HG03064 (cell line): Measurements from ENCODE around the gene YWHAB.
"Not testable (repeated sequence)": the region's sequence is repeated elsewhere in the genome, so short reads cannot be mapped to it uniquely, and the experiment has no call there.

Source experiments
- ATAC-seq: cut with Tn5 transposase; IDR thresholded peaks from one replicate; pipeline ENCODE4 v1.9.1; 2021; ENCODE audit warnings: low read depth; ENCODE audit not compliant: unreplicated experiment

The YWHAB gene

DNA sequence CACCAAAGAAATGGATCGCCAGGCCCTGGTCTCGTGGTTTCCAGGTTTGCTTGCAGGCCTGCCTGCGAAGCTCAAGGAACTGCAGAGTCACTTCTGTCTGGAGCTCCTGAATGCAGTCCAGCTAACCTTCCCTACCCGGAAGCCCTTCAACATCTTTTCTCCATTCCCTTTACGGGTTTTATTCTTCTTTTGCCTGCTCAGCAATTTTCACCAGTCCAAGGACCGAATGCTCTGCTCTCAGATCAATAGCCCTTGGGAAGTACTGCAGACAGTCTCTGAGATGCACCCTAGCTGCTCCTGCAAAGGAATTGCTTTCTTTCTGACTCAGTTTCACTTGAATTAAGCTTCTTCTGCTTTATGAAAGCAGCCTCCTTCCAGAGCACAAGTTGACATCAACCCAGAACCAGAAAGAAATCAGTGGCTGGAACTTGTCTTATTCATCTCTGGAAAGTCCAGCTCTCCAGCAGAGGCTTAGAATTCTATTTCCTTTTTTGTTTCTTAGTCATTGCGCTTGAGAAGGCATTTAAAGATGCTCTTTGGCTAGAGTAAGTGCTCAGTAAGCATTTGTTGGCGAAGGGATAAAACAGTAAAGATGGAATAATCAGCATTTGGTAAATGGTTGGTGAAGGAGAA, 18.7 kb upstream of the YWHAB start:
- no peak for ATAC-seq

DNA sequence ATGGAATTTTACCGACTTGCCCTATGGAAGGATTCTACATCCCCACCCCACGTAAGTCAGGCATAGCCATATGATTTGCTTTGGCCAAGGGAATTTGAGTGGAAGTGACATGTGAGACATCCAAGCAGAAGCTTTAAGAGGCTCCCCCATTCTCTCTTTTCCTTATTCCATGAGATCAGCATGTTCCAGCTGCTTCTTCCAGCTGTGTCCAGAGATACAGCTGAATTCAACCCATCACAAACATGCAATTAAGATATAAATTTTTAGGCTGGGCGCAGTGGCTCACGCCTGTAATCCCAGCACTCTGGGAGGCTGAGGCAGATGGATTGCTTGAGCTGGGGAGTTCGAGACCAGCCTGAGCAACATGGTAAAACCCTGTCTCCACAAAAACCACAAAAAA, 16.0 kb upstream of the YWHAB start:
- no peak for ATAC-seq

DNA sequence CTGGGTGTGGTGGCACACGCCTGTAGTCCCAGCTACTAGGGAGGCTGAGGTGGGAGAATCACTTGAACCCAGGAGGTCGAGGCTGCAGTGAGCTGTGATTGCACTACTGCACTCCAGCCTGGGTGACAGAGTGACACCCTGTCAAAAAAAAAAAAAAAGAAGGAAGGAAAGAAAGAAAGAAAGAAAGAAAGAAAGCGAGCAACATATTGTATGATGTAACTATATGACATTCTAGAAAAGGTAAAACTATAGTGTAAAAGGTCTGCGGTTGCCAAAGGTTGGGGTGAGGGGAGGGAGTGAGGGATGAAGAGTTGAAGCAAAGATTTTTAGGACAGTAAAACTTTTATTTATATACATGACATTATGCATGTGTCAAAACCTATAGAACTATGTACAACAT, 3.1 kb upstream of the YWHAB start:
- not testable (repeated sequence) for ATAC-seq

- ATAC-seq = no peak
These were observed 2.1 kb upstream of the YWHAB start for GRCh38 chr20:44883214-44883902.

- ATAC-seq = peak; percentile 13
These were observed 556 bp upstream of the YWHAB start for GRCh38 chr20:44884907-44885391.

DNA sequence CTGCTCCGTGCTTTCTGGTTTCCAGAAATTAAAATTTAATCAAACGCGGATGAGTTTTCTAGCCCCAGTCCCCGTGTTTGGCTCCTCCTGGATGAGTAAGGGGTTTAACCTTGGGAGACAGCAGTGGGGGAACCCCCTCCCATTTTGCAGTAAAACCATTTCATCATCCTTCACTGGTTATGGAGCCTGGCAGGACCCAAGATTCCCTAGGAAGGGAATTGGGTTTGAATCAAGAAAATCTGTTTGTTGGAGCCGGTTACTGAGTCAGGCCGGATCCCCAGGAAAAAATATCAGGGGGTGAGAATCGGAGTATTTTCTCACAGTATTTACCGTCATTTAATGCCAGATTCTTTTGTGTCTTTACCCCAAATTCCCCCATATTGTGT, 754 bp downstream of the YWHAB start:
- ATAC-seq = no peak

DNA sequence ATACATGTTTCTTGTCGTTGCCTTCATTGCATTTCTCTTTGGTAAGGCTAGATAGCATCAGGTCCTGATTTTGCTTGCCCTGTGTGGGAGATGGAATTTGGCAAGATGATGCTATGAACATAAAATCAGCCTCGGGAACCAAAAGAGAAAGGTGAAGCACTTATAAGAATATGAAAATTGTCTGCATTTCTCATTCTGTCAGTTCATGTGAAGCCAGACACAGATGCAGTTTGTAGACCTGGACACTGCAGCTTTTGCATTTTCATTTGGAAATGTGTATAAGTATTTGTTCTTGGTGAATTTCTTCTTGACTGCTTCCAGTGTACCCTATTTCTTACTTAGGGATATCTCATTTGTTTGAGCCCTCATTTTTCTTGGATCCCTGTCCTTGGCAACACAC, 1.3 kb downstream of the YWHAB start:
- ATAC-seq = no peak

DNA sequence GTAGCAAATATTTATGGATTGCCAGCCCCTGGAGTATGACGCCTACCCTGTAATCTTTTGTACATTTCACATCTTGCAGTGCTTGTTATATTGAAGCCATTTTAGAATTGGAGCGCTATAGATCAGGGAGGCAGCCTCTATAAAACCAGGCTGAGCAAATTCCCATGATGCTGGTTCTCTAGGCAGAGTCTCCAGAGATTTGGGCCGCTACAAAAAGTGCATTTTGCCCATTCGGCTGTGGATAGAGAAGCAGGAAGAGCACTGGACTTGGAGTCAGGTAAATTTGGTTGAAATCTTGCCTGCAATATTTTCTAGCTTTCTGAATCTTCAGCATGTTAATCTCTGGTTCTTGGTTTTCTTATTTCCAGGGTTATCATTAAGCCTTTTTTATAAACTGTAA, 2.0 kb downstream of the YWHAB start:
- no peak for ATAC-seq

DNA sequence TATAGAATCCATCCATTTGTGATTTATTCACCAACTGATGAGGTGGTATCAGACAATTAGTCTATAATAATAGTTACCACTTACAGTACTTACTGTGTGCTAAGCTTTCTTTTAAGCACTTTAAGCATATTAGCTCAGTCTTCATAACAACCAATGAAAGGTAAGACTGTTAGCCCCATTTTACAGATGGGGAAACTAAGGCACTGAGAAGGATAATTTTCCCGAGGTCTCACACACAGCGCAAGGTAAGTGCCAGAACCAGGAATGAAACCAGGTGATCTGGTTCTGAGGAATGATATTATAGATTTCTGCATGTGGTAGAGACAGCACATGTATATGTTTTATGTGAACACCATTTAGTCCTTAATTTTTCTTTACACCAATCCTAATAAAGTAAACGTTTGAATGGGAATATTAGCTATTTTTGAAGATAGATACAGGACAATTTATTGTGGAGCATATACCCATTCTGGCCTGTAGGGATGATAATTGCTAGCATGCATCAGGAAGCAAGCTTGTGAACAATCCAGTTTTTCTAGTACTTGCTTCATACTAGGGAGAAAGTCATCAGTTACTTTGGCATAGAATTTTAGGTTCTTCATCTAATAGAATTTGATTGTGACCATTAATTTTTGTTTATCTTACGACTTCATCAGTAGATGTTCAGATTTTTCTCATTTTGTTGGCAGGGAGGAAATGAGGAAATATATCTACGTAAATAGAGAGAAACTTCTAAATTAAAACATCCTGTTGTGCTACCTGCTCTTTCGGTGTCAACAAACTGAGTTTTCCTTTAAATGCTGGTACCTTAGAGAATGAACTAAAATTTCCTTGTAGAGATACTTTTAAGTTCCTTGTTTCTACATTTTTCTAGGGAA, 3.0 kb downstream of the YWHAB start:
- ATAC-seq = no peak

DNA sequence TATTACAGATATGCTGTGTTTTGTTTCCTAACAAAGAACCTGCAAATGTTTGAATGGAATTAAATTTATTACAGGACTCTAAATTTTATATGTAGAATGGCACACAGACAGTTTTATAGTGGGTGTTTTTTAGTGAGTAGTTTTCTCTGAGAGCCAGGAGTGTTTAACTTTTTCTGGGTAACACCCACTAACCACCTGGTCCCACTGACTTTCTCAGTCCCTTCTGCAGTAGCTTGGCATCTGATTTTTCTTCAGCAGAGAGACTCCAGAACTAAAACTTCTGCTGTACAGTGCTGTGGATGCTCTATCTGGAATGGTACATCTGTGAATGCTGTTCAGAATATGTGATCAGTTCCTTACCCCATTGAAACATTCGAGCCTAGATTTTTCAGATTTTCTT, 6.3 kb downstream of the YWHAB start:
- ATAC-seq = no peak

DNA sequence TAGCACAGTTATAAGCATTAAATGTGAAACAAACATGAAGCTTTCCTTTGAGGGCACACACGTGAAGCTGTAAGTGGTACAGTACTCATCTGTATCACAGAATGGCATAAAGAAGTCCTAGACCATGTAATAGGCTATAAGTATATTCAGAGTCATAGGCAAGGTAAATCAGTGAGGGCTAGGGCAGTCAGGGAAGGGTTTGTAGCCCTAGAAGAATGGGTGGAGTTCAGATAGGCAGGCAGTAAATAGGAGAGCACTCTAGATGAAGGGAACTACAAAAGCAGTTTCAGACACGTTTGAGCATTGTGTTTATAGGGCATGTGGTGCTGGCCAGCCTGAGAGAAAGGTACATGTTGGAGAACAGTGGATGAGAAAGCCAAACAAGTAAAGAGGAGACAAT, 9.5 kb downstream of the YWHAB start:
- no peak for ATAC-seq

- ATAC-seq = no peak
These were observed 11.1 kb downstream of the YWHAB start for GRCh38 chr20:44896583-44896982.

- ATAC-seq = no peak
These were observed 11.6 kb downstream of the YWHAB start for GRCh38 chr20:44897133-44897532.

DNA sequence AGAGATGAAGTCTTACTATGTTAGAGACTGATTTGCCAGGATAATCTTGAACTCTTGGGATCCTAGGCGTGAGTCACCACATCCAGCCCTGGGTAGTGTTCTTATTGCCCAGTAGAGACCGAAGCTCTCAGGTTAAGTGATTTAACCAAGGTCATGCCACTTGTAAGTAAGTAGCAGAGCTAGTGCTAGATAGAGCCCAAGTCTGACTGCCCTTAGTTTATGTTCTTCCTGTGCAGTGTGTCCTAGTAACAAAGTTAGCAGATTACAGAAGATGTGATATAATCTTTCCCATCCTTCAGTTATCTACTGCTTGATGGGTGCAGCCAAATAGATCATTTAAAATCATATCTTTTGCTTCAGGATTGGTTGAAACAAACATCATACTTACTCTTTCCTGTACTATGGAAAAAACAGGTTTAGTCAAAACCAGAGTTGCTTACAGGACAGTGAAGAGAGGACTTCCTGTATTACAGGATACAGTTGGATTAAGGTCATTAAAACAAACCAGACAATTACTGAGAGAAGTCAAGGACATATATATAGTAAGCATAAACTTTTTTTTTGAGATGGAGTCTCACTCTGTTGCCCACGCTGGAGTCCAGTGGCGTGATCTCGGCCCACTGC, 14.8 kb downstream of the YWHAB start:
- ATAC-seq = no peak

- no peak for ATAC-seq
These were observed 16.5 kb downstream of the YWHAB start for GRCh38 chr20:44901974-44902373.

DNA sequence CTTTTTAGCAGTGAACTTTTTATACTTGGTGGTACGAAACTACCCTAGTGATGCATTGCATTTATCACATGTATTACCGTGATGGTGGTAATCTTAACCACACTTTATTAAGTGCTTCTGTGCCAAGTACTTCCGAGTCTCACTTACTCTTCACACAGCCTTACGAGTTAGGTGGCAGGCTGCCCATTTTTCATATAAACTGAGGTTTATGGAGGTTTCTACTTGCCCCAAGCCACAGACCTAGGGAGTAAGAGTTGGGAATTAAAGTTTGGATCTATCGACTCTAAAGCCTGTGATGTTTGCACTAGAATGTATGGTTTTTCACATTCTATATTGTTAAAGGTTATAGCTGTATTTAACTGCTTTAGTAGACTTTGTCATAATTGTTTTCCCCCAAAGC, 18.9 kb downstream of the YWHAB start:
- no peak for ATAC-seq

DNA sequence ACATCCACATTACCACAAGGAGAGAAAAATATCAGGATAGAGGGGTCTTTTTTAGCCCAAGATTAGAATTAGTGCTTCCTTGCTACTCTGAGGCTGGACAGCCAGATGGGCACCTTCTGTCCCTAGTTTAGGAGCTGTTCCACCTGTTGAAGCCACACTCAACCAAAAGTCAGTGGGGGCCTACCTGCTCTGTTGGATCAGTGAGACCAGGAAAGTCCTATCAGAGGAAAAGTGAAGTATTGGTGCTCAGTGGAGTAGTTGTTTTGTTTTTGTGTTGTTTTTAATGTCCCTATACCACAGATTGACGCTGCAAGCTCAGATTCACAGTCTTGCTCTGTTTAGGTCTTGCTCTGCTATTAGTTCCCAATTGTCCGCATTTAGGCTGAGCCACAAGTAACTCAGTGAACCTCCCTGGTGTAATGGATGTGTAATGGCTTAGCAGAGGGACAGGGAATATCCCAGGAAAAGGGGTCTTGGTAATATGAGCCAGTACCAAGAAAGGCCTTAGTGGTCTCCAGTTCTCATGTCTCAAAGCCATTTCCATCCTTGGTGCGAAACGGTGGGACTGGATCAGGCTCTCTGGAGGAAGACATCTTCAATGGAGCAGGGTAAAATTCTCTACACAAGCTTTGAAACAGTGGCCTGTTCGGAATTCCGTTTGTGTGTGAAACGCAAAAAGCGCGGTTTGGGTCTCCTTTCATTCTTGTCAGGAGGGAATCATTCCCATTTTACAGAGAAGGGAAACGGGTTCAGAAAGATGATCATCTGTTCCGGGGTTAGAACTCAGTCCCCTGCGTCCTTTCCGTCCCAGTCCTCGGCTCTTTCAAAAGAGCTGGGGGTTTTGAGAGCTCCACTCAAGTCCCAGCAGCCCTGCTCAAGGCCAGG, 23.7 kb downstream of the YWHAB start:
- no peak for ATAC-seq

- ATAC-seq = peak; percentile 74
These were observed 24.6 kb downstream of the YWHAB start, which contains the start of gene PABPC1L for GRCh38 chr20:44909872-44910689. PABPC1L (plus strand) TSS chr20:44910060; CDS start chr20:44910144, 84 bp downstream.

- no peak for ATAC-seq
These were observed 25.3 kb downstream of the YWHAB start for GRCh38 chr20:44910690-44911262.
